Activated CD4-positive, alpha-beta T cell treated with anti-CD3 and anti-CD28 coated beads, Interleukin-2, amount 10 ng/mL, durations not matched to agents 7 days and 5 days (primary cell): ENCODE data around the gene EIF4E1B. TPM values are rescaled to one million over a fixed set of nuclear protein-coding genes. Genes with fewer than 3 reads are reported as not detected.

ENCODE experiments used
- CTCF ChIA-PET: fragments of 350-600 bp; sonication (Branson Sonifier 250); formaldehyde crosslinking; loops from one replicate; lab custom pipeline; 2021; ENCODE audit warnings: antibody characterized with exemption; lab: Charles Lee
- POLR2A ChIA-PET: fragments of 350-600 bp; sonication (Branson Sonifier 250); formaldehyde crosslinking; loops from one replicate; lab custom pipeline; 2021; ENCODE audit warnings: antibody characterized with exemption; lab: Charles Lee
- DNase-seq: peaks from one replicate; pipeline ENCODE4 v3.0.0-alpha.2; 2020
- H3K27ac Mint-ChIP-seq: one replicate; pipeline ENCODE4 v1.8.0; 2021; ENCODE audit warnings: mild to moderate bottlenecking, moderate library complexity, mixed read lengths
- H3K27me3 Mint-ChIP-seq: one replicate; pipeline ENCODE4 v1.8.0; 2021; ENCODE audit warnings: mixed read lengths
- H3K36me3 Mint-ChIP-seq: one replicate; pipeline ENCODE4 v1.8.0; 2021; ENCODE audit warnings: low read depth, mixed read lengths
- H3K4me1 Mint-ChIP-seq: one replicate; pipeline ENCODE4 v1.8.0; 2021; ENCODE audit warnings: mixed read lengths
- H3K4me3 Mint-ChIP-seq: one replicate; pipeline ENCODE4 v1.8.0; 2021; ENCODE audit warnings: mild to moderate bottlenecking, moderate library complexity, mixed read lengths
- H3K9me3 Mint-ChIP-seq: one replicate; pipeline ENCODE4 v1.8.0; 2021; ENCODE audit warnings: mixed read lengths
- total RNA-seq, 2 experiments: library from RNA; stranded (reverse); gene quantifications; one replicate each; pipeline ENCODE4 v1.2.3, GENCODE V29; 2021

The EIF4E1B gene
- total RNA-seq, 2 experiments from 2014 or later: not detected

DNA sequence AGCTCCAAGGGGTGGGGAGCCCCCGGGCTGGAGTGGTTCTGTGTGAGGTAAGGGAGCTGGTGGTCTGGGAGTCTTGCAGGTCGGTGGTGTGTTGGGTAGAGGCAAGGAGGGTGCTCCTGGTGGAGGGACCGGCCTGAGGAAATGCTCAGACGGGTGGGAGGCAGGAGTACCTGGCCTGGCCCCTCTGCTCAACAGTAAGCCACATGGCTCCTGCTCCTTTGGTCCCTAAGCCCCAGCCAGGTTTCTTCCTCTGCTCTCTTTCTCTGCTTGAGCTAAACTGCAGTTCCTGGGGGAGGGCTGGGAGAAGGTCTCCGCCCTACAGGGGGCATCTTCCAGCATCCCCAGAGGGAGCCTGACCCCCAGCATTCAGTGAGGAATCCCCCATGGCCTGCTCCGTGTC is 34.0 kb downstream of the EIF4E1B start:
- peaks cover 14% of the 10 kb centered on the region for H3K4me1 Mint-ChIP-seq
- H3K4me3 Mint-ChIP-seq: no peak overlapping the region
- no peaks in the 10 kb centered on the region for H3K9me3 Mint-ChIP-seq
- H3K27ac Mint-ChIP-seq: no peak overlapping the region
- ChIA-PET CTCF (no interaction called here), POLR2A (no interaction called here)
- no peaks in the 10 kb centered on the region for H3K36me3 Mint-ChIP-seq
- no peak for DNase-seq
- peaks cover 14% of the 10 kb centered on the region for H3K27me3 Mint-ChIP-seq

DNA sequence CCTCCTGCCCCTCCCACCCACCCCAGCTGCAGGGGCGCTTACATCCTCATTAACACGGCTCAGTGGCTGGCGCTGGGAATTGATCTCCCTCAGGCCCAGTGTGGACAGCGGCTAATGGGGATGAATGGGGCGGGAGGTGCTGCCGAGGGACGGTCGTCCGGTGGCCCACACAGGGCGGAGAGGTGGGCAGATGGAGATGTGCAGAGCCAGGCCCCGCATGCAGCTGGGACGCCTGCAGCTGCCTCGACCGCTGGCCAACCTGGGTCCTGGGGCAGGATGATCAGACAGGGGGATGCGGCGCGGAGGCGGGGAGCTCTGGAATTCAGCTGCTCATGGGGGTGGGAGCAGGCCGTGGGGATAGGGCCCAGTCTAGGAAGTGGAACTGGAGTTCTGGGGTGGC is 34.4 kb downstream of the EIF4E1B start:
- Mint-ChIP-seq H3K9me3 (no peaks in the 10 kb centered on the region), H3K4me3 (no peak overlapping the region), H3K4me1 (peaks cover 10% of the 10 kb centered on the region)

DNA sequence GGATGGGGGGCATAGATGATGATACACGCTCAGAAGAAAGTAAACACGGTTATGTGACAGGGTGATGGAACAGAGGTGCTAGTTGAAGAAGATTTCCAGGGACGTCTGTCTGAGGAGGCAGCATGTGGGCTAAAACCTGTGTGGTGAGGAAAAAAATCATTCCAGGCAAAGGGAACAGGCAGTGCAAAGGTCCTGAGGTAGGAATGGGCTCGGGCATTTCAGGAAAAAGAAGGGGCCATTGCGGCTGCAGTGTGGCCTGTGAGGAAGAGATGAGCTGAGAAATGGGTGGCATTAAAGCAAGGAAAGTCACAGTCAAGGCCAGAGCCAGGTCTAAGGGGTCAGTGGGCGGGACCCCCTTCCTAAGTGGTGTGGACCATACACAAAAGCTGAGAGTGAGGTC is 35.0 kb downstream of the EIF4E1B start:
- H3K4me1 Mint-ChIP-seq: peaks cover 4% of the 10 kb centered on the region
- DNase-seq: no peak
- H3K4me3 Mint-ChIP-seq: no peak overlapping the region
- H3K27ac Mint-ChIP-seq: no peak overlapping the region
- no peaks in the 10 kb centered on the region for H3K36me3 Mint-ChIP-seq
- H3K9me3 Mint-ChIP-seq: no peaks in the 10 kb centered on the region
- CTCF ChIA-PET: no interaction called here
- peaks cover 14% of the 10 kb centered on the region for H3K27me3 Mint-ChIP-seq
- POLR2A ChIA-PET: no interaction called here

More for the DNA sequence above, 34.4 kb downstream of the EIF4E1B start:
- POLR2A ChIA-PET: no interaction called here
- Mint-ChIP-seq H3K27ac (no peak overlapping the region), H3K36me3 (no peaks in the 10 kb centered on the region), H3K27me3 (peaks cover 14% of the 10 kb centered on the region)
- CTCF ChIA-PET: no interaction called here
- no peak for DNase-seq

DNA sequence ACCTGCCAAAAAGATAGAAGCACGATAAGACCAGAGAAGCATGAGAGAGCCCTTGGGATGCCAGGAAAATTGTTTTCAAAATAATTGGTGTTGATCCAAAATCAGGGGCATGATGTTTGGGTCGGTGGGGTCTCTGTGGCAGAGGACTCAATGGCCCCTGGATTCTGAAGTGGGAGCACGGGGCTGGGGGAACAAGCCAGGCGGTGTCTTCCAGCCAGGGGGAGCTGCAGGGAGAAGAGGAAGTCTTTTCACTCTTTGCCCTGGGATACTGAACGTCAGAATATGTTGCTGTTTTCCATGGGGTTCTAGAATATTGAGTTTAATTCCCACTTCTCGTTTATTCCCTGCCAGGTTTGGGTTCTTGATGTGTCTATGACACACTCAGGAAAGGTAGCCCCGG is 37.2 kb downstream of the EIF4E1B start:
- Mint-ChIP-seq H3K4me3 (no peak overlapping the region), H3K27ac (no peak overlapping the region), H3K27me3 (peaks cover 16% of the 10 kb centered on the region), H3K36me3 (no peaks in the 10 kb centered on the region), H3K4me1 (no peaks in the 10 kb centered on the region), H3K9me3 (no peaks in the 10 kb centered on the region)
- ChIA-PET POLR2A (no interaction called here), CTCF (interaction anchor here (3.2 kb wide), 1 partner anchor 8 kb away, joined by 25 read pairs; no protein-coding TSS in a partner anchor)
- DNase-seq: no peak

DNA sequence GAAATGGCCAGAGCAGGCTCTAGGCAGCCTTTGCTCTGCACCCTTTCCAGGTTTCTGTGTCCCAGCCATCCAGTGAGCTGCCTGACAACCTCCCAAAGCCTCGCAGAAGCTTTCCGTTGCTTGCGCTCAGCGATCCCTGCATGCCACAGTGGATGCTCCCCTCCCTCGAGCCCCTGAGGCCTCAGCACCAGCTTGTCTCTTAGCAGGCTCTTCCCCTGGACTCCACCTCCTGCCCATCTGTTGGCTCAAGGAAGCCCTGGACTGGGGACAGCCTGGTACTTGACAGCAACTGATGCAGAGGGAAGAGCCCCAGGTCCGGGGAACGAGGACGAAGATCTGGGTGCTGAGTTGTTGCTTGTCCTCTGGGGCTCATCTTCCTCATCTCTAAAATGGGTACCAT is 40.0 kb downstream of the EIF4E1B start:
- Mint-ChIP-seq H3K36me3 (no peaks in the 10 kb centered on the region), H3K27ac (no peak overlapping the region), H3K4me3 (no peak overlapping the region), H3K4me1 (no peaks in the 10 kb centered on the region), H3K9me3 (no peaks in the 10 kb centered on the region), H3K27me3 (peaks cover 9% of the 10 kb centered on the region)
- ChIA-PET CTCF (interaction anchor here (0.7 to 3.2 kb wide), 3 partner anchors 11 to 311 kb away, joined by 3 to 25 read pairs (median 4); no protein-coding TSS in a partner anchor), POLR2A (no interaction called here)
- DNase-seq: no peak

DNA sequence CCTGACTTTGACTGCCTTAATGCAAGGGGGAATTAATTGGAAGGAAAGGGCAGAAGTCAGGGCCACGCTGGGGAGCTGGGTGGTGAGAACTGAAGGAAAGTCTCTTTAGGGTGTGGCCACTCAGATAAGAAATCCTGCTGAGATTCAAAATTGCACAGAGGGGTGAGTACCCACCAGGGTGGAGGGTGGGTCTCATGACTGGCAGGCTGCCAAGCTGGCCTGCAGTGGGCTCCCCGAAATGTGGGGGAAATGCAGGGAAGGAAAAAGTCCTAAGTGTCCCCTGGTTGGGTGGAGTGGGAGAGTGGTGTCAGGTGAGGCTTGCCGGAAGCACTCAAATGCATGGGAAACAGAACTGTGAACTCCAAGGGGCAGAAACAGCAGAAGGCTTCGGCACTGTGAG is 40.9 kb downstream of the EIF4E1B start:
- POLR2A ChIA-PET: no interaction called here

DNA sequence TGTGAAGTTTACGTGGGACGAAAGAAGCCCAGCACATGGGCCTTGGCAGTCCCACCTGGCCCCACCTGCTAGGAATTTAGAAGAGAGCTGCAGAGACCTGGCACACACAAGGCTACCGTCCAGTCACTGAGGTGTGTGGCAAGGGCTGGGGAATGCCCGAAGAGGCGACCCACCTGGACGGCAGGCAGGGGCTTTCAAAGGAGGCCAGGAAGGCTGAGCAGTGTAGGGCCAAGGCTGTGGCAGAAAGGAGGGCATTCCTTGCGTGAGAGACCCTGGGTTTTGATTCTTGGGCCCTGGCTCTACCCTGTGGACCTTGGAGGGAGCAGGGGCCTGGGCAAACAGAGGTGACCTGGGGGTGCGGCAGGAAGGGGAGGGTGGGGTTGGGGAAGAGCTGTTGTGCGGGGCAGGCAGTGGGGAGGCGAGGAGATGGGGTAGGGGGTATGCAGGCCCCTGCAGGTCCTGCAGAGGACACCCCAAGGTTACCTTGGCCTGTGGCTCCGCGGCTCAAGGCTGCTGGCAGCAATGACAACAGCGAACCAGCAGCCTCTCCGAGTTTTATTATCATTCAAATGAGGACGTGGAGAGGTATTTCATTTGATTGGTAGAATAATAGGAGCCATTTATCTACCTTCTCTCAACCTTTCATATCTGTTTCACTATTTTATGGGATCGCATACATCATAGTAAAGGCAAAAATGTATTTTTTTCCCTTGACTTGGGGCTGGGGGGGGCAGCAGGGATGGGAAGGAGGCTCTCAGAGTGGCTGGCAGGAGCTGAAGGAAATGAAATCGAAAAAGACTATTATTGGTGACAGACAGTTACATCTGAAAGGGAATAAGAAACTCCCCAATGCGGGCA is 41.6 kb downstream of the EIF4E1B start:
- CTCF ChIA-PET: interaction anchor here (1.2 to 2.8 kb wide), 3 partner anchors 11 to 14 kb away, joined by 4 to 11 read pairs (median 4); no protein-coding TSS in a partner anchor
- H3K9me3 Mint-ChIP-seq: no peaks in the 10 kb centered on the region
- no peak overlapping the region for H3K4me3 Mint-ChIP-seq

More for the DNA sequence above, 40.9 kb downstream of the EIF4E1B start:
- Mint-ChIP-seq H3K4me1 (no peaks in the 10 kb centered on the region), H3K4me3 (no peak overlapping the region), H3K36me3 (no peaks in the 10 kb centered on the region), H3K27ac (no peak overlapping the region), H3K27me3 (peaks cover 9% of the 10 kb centered on the region), H3K9me3 (no peaks in the 10 kb centered on the region)
- CTCF ChIA-PET: interaction anchor here (1.2 kb wide), 1 partner anchor 11 kb away, joined by 4 read pairs; no protein-coding TSS in a partner anchor
- no peak for DNase-seq

DNA sequence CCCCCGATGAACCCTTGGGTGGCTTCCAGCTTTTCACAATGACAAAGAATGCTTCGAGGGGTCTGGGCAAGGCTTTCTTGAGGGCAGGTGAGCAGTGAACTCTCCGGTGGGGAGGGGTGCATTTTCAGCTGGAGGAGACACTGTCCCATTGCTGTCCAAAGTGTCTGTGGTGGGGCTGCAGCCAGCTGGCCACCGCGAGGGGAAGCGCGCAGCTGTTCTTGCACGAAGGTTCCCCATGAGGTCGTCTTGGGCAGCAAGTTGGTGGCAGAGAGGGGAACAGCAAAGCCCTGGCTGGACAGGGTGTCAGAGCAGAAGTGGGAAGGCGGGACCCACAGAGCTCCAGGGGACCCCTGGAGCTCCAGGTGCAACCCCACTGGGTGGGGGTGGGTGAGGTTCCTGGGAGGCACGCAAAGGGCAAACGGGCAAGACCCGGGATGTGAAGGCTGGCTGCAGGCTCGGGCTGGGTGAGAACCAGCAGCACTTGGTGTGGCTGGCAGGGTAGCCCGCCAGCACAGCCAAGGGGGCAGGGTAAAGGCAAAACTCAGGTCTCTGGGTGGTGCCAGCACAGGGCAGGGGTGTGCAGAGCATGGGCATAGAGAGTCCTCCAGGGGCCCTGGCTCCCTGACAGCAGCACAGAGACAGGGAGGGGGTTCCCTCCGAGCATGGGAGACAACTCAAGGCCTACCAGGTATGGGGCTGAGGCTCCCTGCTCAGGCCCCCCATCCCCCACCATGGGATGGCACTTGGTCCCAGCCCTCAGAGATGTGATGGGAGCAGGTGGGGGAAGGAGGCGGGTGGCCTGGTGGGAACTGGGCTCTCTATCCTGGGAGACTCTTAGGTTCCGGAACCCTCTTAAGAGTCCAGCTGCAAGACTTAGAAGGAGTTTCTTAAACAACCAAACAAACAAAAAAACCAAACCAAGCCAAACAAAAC is 43.4 kb downstream of the EIF4E1B start:
- no peak for DNase-seq
- Mint-ChIP-seq H3K27me3 (peaks cover 11% of the 10 kb centered on the region), H3K4me1 (no peaks in the 10 kb centered on the region), H3K4me3 (no peak overlapping the region), H3K36me3 (no peaks in the 10 kb centered on the region), H3K9me3 (no peaks in the 10 kb centered on the region), H3K27ac (no peak overlapping the region)
- ChIA-PET CTCF (interaction anchor here (0.6 to 2.8 kb wide), 5 partner anchors 11 to 205 kb away, joined by 3 to 11 read pairs (median 3); no protein-coding TSS in a partner anchor), POLR2A (no interaction called here)

More for the DNA sequence above, 41.6 kb downstream of the EIF4E1B start:
- Mint-ChIP-seq H3K4me1 (no peaks in the 10 kb centered on the region), H3K27ac (no peak overlapping the region), H3K27me3 (peaks cover 7% of the 10 kb centered on the region), H3K36me3 (no peaks in the 10 kb centered on the region)
- POLR2A ChIA-PET: no interaction called here
- no peak for DNase-seq

DNA sequence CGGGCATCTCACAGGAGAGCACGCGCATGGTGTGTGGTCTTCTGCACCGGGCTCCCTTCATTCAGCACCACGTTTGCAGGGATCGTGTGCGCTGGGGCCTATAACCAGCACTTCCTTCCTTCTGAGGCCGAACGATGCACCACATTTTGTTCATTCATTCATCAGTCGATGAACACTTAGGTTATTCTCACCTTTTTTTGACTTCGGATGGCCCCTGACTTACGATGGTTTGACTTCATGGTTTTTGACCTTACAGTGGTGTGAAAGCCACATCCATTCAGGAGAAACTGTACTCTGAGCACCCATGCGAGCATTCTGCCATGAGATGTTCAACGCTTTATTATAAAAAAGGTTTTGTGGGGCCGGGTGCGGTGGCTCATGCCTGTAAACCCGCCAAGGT is 44.3 kb downstream of the EIF4E1B start:
- H3K9me3 Mint-ChIP-seq: no peaks in the 10 kb centered on the region
- ChIA-PET POLR2A (no interaction called here), CTCF (interaction anchor here (0.7 to 2.8 kb wide), 2 partner anchors 14 to 204 kb away, joined by 3 to 11 read pairs; no protein-coding TSS in a partner anchor)
- no peak overlapping the region for H3K27ac Mint-ChIP-seq
- peaks cover 20% of the 10 kb centered on the region for H3K27me3 Mint-ChIP-seq
- H3K4me3 Mint-ChIP-seq: no peak overlapping the region
- DNase-seq: no peak
- no peaks in the 10 kb centered on the region for H3K36me3 Mint-ChIP-seq
- no peaks in the 10 kb centered on the region for H3K4me1 Mint-ChIP-seq

DNA sequence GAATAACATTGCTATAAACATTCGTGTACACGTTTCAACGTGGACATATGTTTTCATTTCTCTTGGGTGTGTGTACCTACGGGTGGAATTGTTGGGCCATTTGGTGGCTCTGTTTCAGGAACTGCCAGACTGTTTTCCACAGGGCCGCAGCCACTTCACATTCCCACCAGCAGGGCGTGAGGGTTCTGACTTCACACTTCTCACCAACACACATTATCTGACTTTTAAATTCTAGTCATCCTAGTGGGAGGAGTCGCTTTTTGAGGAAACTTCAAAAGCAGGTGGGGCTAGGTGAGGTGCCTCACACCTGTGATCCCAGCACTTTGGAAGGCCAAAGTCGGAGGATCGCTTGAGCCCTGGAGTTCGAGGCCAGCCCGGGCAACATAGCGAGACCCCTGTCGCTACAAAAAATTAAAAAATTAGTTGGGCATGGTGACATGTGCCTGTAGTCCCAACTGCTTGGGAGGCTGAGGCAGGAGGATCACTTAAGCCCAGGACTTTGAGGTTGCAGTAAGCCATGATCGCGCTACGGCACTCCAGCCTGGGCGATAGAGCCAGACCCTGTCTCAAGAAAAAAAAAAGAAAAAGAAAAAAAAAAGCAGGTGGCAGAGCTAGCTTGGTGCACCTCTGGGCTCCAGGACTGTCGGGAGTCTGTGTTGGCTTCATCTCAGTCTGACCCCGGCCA is 45.3 kb downstream of the EIF4E1B start:
- Mint-ChIP-seq H3K4me1 (no peaks in the 10 kb centered on the region), H3K27me3 (peaks cover 27% of the 10 kb centered on the region), H3K27ac (no peak overlapping the region), H3K36me3 (no peaks in the 10 kb centered on the region), H3K9me3 (no peaks in the 10 kb centered on the region), H3K4me3 (no peak overlapping the region)
- no peak for DNase-seq
- POLR2A ChIA-PET: no interaction called here
- CTCF ChIA-PET: no interaction called here

DNA sequence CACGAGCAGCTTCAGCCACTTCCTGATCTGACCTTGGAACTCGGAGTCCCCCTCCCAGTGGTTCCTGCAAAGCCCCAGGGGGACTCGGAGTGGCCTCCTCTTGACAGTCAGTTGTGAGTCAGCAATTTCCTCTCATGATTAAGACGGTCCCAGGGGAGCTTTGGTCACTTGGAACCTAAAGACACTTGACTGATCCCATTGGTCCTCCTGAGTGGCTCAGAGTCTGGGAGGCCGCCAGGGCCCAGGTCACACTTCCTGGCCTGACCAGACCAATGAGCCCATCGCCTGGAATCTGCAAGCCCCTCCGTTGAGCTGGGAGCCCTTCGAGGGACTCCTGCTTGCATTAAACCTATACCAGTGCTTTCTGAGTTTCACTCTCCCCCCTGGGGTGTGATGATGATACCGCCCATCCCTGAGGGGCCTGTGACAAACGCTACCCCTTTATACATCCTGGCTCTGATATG is 45.9 kb downstream of the EIF4E1B start:
- H3K4me1 Mint-ChIP-seq: no peaks in the 10 kb centered on the region
- H3K27ac Mint-ChIP-seq: no peak overlapping the region
- ChIA-PET CTCF (no interaction called here), POLR2A (no interaction called here)
- DNase-seq: no peak
- H3K9me3 Mint-ChIP-seq: no peaks in the 10 kb centered on the region
- no peak overlapping the region for H3K4me3 Mint-ChIP-seq
- no peaks in the 10 kb centered on the region for H3K36me3 Mint-ChIP-seq
- peaks cover 26% of the 10 kb centered on the region for H3K27me3 Mint-ChIP-seq
